LoVo (cell line): ENCODE data around the gene DNHD1.

Source experiments
- DNase-seq: peaks from one replicate; pipeline ENCODE4 v3.0.0-alpha.2; 2016; ENCODE audit warnings: low spot score

Gene DNHD1, protein sequence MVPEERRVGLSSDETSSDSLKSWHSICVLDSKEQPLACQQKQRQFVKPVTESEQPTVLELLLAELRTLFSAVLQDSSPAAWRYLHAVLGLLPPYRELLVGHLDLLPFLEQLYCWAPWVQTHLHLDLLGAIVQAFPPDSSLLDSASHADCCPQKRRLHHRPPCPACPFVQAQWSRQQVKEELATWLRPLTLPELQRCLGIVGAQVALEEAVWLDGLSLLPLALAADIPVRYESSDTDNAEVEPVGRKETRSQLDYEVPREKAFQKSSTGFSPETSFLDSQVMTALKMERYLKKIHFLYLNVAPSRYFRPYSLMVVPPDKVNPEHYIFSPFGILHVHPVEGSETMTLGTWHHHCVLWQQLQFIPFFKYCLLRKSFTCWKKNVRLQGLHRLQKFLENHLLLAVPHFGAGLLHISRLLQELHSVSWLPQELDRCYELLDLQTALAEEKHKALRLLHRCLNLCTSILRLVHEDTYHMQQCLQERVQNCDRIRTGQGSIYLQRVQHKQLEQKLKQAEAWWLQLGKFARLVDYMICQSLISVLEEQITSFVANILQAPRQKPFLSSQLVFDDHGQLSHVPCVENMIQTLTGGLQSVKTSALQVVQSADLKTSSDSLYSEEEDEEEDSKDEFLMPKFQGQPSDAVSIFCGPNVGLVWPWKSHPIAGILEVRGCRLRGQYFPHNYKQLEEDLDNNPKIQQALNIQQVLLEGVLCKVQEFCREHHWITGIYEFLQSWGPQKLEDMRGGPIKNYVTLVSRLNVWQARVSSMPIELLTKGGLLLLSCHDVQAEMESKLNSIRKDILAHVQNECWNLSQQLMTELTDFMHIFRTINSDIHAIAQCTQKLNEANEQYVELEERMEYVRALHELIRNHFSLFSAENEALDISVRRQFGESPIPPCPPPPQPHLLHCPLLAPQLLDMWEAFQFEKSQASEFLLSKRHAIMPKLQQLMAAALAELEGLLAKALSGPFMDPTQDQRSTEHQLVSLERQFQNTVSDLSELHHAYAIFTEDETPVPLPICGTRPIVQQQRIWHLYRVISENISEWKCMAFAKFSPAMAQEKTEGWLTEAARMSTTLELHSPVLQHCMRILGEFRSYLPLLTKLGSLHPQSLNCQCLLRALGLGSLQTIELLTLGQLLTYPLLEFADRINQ (N-terminal part only)

DNA sequence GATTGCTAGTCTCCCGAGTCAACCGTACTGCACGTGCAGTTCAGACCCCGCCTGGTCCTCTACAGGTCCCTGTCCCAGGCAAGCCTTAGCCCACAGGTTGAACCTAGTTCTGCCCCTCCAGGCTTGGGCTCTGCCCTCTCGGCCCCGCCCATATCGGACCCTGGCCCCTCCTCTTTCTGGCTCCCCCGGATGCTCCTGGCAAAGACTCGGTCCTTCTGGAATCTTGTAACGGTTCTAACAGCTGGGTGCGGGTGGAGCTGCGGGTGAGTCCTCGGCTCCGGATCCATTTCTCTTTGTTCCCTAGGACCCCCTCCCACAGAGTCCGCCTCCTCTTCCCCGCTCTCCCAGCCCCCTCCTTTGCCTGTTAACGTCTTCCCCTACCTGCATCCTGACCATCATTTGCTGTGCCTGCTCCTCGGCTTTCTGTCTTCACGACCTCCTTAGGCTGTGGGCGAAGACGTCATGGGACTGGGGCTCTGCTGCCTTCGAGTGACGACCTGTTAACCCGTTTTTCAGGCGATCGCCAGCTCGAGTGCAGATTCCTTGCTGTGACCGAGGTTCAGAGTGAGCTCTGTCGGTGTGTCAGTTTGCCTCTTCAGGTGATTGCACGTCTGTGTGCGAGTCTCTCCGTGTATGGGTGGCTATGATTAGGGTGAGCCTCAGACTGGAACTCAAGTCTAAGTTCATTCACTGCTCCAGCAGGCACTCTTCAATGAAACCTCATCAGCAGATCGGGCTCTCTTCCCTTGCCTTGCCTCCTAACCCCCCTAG is at the start of gene DNHD1:
Gene DNHD1, plus strand, starts transcription at position 212 of the 771 bp plus-strand sequence. CDS start 936 bp downstream, outside the sequence.
- DNase-seq: no peak

DNA sequence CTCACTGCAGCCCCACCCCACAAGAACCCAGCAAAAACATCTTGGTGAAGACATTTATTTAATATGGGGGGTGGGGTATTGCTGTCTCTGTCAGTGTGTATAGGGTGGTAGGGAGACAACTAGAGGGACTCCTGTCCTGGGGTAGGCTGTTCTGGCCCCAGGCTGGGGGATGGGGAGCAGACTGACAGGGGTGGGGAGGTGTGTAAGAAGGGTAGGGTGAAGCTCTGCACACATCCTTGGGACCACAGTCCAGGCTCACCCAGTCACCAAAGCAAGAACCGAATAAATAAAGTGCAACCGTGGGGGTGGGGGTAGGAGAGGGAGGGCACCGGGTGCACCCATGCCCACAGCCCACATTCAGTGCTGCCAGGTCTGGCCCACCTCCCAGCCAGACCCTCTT is 48.5 kb upstream of the DNHD1 start:
- no peak for DNase-seq

DNA sequence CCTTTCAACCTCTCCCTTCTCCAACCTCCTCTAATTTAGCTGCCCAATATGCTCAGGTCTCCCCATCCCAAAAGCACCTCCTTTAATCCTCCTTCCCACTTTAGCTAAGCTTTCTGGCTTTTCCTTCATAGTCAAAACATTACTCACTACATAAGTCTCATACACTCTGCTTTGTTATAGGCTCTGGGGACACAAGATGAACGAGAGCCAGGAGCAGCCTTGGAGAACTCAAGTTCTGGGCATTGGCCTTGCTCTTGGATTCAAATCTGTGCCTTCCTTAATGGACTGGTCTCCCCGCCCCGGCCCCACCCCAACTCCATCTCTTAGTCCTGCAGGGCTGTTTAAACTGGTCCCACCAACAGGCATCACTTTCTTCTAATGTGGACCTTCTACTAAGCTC is 44.9 kb upstream of the DNHD1 start:
- no peak for DNase-seq

DNA sequence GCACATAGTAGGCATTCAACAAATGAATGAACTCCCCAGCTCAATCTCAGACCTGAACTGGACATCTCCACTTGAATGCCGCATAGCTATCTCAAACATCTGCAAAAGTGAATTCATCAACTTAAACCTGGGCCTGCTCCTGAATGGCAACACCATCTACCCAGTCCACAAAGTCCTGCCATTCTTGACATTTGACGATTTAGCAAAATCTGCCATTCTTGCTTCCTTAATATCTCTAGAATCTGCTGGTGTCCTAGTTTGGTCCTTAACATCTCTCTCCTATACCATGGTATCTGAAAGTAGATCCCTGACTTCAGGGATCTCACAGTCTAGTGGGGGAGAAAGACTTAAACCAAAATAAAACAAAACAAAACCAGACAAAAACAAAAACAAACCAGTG is 43.9 kb upstream of the DNHD1 start:
- DNase-seq: no peak

DNA sequence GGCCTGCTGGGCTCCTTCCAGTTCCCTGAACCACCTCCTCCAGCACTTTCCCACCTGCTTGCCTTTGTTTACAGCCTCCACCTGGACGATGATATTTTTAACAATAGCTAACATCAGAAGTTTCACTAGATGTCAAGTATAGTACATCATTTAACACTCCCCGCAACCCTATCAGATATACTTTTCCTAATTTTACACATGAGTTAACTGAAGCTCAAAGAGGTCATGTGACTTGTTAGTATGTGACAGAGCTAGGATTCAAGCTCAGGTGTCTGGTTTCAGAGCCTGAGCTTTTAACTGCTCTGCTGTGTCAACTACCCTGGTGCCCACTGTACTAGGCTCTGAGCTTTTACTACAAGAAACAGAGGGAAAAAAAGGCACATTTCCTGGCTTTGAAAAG is 42.0 kb upstream of the DNHD1 start:
- DNase-seq: no peak

DNA sequence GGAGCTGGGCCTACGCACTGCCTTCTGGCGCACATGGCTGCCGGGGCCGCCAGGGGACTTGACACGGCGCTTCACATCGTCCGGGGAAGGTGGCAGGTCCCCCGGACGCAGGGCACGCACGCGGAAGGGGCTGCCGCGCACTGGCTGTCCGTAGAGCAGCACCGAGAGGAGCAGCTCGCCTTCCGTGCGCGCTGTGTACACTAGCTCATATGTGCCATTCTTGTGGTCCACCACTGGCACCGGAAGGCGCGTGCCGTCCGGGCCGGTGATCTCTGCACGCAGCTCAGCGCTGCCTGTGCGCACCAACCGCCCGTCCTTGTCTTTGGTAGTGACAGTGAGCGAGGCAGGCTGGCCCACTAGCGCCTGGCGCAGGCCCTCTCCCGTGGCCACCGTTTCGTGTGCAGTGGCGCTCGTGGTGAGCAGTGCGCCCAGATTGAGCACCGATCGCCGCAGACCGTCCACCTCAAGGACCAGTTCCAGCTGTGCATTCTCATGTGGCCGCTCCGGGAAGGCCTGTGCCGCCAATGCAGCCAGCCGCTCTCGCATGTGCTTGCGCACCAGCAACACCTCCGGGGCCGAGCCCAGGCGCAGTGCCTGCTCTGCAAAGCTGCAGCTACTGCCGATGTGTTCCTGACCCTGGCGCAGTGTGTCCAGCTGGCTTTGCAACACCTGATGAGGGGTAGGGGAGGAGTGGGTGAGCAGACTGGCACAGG is 40.6 kb upstream of the DNHD1 start:
- DNase-seq: no peak

DNA sequence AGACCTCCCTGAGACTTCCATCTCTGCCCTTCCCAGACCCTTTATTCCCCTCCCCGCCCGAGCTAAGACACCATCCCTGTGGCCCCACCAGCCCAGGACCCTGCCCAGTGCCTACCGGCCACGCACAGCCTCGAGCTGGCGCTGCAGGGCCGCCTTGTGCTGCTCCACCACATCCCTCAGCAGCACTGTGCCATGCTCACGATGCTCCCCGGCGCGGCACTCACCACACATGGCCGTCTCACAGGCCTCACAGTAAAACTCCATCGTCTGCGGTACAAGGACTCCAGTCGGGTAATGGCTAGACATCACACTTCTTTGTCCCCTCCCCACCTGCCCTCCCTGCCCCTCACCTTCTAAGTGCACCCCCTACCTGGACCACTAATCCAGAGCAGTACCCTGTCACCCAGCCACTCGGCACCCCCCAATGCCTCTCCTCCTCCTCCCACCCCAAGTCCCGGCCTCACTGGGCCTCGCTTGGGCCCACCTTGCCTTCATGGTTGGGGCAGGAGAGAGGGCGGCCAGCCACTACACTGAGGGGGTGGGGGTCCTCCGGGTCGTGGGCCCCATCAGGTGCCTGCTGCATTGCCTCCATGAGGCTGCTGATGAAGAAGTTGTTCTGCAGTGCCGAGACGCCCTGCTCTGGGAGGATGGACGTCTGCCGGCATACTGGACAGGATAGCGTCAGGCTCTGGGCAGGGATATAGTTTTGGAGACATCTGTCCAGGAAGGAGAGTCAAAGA is 39.3 kb upstream of the DNHD1 start:
- no peak for DNase-seq

DNA sequence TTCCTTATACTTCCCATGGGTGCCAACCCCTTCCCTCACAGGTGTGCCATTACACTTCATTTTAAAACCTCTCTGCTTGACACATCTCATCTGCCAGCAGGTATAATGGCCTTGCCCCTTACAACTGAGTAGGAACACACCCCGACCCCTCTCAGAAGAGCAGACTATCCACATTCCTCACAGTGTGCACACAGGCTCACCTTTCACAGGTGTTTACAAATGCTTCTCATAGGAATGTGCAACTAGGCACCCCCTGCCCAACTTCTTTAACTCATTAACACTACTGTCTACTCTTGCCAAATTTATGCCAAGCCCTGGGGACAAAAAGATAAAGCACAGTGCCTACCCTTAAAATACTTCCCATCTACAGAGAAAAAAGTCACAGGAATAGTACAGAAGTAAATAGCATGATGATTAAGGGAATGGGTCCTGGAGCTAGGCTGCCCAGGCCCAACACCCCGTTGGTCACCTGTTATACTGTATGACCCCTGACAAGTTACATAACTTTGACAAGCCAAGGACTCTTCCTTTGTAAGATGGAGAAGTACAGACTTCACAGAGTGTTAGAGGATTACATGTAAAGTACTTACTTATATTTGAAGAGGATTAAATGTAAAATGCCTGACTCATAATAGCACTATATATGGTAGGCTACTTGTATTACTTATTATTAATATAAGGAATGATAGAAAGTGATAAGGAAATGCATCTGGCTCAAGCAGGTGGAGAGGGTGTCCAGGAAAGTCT is 38.6 kb upstream of the DNHD1 start:
- no peak for DNase-seq

DNA sequence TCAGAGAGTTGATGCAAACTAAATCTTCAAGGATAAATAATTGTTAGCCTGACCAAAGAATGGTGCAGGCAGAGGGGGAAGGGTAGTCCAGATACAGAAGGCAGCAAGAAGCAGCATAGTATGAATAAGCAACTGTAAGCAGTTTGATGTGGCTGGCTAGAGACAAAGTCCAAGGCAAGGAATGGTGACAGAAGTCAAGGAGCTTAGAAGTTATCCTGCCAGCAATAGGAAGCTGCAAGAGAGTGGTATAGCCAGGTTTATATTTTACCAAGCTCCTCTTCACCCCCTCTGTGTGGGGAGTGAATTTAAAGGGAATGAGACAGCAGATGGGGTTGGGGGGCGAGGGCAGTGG is 38.0 kb upstream of the DNHD1 start:
- no peak for DNase-seq

DNA sequence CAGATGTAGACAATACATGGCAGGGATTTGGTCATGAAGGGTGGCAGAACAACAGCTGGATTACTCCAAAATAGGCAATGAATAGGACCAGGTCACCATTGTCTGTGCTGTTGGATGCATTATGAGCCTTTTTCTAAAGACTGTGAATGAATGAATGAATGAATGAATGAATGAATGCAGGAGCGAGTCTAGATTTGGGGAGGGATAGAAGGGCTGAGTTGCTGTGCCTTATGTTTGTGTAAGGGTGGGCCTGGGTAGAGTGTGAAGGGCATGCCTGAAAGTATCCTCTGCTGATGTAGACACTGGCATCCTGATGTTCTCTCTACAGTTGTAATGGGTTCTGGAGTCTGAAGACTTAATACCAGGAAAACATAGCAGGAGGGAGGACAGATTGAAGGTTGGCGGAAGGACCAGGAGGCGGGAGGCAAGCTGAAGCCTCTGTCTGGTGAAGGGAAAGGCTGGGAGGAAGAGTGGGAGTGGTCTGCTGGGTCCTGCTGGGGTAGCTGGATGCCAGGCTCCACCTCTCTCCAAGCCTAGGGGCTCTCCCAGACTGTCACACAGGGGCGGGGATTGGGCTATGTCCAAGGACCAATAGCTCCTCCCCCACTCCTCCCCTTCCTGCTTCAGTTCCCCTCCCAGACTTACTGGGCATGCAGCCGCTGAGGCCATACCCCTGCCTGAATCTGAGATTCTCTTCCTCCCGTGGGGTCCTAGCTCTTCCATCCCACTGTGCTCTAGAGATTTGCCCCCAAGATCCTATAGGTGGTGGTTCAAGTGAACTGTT is 28.2 kb upstream of the DNHD1 start:
- no peak for DNase-seq

DNA sequence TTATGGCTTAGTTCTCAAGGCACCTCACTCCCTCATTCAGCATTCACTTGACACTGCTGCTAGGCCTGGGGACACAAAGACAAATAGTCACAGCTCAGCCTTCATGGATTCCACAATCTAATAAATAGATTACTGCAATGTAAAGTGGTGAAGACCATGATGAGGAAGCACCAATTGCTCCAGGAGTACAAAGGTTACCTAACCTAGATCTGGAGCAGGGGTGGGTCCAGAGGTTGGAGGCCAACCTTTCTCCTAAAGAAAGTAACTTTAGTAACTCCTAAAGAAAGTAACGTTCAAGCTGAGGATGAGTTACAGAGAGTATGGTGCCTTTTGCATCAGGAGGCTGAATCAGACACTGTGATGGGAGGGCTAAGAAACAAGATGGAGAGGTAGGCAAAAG is 27.5 kb upstream of the DNHD1 start:
- no peak for DNase-seq

DNA sequence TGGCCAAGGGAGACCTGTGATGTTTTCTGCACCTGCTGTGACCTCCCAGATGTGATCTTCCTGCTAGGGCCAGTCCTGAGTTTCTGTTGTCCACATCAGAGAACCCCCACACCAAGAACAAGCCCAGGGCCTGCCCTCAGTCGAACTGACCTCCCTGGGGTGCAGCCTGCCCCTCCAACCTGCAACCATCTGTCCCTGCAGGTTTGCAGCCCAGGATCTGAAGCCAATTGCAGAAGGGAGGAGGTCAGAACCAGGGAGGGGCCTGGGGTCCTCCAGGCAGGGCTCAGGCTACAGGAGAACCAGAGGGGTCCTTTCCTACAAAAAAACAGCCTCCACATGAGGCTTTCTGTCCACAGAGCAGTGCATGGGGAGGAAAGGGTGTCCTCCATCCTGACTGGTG is 24.1 kb upstream of the DNHD1 start:
- no peak for DNase-seq

DNA sequence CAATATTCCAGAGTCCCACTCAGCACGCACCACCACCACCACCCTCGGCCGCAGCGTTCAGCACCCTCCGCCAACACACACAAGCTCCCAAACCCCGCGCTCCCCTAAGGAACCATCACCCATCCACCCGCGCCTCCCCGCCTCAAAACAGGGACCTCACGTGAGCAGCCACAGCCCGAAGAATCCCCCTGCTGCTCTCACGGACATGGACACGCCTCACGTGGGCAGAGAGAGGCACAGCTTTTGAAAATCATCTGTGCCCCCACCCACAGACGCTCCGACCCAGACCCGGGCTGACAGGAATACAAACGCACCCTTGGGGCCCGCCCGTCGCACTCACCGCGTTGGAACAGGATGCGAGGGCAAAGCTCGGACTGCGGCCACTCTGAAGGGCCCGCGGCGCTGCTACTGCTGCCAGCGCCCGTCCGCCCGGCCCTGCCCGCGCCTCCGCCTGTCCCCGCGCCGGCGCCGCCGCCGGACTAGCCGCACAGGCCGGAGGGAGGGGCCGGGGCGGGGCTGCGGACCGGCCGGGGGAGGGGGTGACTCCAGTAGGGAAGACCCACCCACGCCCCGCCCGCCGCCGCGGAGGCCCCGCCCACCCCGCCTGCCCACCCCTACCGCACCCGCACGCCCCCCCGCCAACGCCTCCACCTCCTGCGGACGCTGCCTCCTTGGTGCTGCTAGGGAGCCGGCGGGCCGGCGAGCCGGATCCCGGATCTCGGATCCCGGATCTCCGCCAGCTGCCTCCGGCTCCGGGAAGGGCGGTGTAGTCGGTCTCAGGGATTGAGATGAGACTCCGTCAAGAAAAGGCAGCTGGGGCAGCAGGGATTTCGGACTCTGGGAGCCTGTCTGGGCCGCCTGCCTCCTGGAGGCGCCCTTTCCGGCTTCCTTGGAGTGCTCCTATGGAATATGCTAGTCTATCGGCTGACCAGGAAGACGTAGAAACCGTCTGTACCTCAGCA is 23.3 kb upstream of the DNHD1 start, which contains the start of gene TRIM3:
Gene TRIM3, minus strand, starts transcription at position 491 of the 962 bp plus-strand sequence. CDS start 8,246 bp downstream, outside the sequence.
- DNase-seq: peak; percentile 83

DNA sequence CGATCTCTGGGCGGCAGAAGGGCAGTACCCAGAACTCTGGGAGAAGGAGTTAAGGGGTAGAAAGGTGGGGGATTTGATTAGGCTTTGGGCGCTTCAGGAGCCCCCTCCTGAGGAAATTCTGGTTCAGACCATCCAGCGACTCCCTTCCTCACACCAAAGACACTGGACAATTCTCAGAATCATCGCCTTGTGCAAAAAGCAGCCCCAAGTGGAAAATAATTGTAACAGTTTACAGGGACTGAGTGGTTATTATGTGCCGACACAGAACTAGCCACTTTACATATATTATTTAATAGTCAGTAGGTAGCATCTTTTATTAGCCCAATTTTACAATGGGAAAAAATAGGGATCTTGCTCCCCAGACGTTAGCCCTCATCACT is 22.7 kb upstream of the DNHD1 start:
- no peak for DNase-seq

DNA sequence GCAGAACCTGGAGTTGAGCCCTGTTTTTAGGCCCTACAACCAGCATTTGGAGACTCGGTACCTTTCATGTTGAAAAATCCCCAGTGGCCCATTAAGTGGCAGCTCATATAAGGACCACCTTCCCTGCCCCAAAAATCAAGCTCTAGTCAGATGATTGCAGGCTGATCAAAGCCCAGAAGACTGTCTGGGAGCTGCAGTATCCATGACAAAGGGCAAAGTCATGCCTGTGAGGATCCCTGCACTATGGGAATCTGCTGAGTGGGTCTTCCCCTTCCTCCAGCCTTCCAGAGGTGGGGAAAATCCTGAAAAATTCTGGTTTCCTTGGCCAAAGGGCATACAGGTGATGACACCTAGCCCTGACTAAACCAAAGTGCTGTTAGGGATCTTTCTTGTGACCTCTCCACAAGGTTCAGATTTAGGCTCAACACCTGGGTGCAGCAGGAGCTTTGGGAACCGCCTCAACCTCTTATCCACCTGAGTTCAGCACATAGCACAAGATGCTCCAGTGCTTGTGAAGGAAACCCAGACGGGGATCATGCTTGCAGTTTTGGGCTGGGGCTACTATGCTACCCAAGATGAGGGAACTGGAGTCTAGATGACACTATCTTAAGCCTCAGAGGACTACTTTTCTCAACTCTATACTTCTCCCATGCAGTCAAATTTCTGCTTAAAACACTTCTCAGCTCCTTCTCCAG is 22.1 kb upstream of the DNHD1 start:
- DNase-seq: no peak

DNA sequence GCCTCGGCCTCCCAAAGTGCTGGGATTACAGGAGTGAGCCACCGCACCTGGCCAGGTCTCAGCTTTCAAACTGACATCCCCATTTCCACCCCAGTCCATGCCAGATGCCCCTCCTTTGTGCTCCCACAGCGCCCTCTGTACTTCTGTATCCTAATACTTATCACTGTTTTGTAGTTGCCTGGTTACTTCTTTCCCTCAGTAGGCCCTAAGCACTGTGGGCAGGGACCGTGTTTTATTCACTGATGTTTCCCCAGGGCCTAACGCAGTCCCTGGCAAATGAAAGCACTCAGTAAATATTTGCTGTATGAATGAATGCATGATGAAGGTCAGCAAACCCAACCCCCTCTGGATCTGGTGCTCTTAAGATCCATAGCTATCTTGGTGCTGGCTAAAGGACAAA is 21.1 kb upstream of the DNHD1 start:
- no peak for DNase-seq

DNA sequence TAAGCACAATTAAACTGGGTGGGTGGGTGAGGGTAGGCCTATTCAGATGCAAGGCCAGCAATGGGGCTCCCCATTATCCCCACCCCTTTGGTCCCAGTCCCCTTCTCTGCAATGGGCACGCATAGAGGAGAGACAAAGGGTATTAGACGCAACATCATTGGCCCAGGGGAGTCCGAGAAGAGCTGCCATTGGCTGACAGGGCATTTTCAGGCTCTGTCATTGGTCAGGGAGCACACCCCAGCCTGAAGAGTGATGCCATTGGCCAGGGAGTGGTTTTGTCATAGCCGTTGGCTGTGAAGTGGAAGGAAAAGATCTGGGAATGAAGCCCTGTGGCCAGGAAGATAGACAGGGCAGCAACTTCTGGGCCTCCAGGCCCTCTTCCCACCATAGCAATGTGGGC is 20.5 kb upstream of the DNHD1 start:
- no peak for DNase-seq
